ENCODE results near the gene GJC3.
A peak's percentile ranks its signal among the peaks of the same experiment; 100 is the strongest.
"Not testable (repeated sequence)": the region's sequence is repeated elsewhere in the genome, so short reads cannot be mapped to it uniquely, and the experiment has no call there.

Gene GJC3

GRCh38 chr7:99928994-99929729 is at the start of gene GJC3:
Gene GJC3 (minus strand): TSS chr7:99929620. CDS start chr7:99929620, 0 bp downstream.
- peak; percentile 91 for DNase-seq (ENCODE audit: low spot score)

GRCh38 chr7:99976626-99977025 is 47.2 kb upstream of the GJC3 start:
- no peak for DNase-seq (ENCODE audit: low spot score)

- DNase-seq (ENCODE audit: low spot score): peak; percentile 93
Observed at GRCh38 chr7:99975782-99976521, 46.5 kb upstream of the GJC3 start, which contains the start of gene AZGP1. Gene AZGP1 (minus strand): TSS chr7:99976031. CDS start chr7:99976020, 11 bp downstream.

GRCh38 chr7:99974681-99975080 is 45.3 kb upstream of the GJC3 start:
- DNase-seq (ENCODE audit: low spot score): no peak

GRCh38 chr7:99973817-99974216 is 44.4 kb upstream of the GJC3 start:
- not testable (repeated sequence) for DNase-seq (ENCODE audit: low spot score)

GRCh38 chr7:99971242-99971641 is 41.8 kb upstream of the GJC3 start:
- DNase-seq (ENCODE audit: low spot score): no peak

GRCh38 chr7:99969813-99970212 is 40.4 kb upstream of the GJC3 start:
- DNase-seq (ENCODE audit: low spot score): not testable (repeated sequence)

GRCh38 chr7:99969298-99969697 is 39.9 kb upstream of the GJC3 start:
- no peak for DNase-seq (ENCODE audit: low spot score)

GRCh38 chr7:99958564-99959227 is 29.3 kb upstream of the GJC3 start:
- DNase-seq (ENCODE audit: low spot score): no peak

GRCh38 chr7:99955247-99955646 is 25.8 kb upstream of the GJC3 start:
- no peak for DNase-seq (ENCODE audit: low spot score)

GRCh38 chr7:99954643-99955042 is 25.2 kb upstream of the GJC3 start:
- not testable (repeated sequence) for DNase-seq (ENCODE audit: low spot score)

- no peak for DNase-seq (ENCODE audit: low spot score)
Observed at GRCh38 chr7:99953649-99954048, 24.2 kb upstream of the GJC3 start.

- DNase-seq (ENCODE audit: low spot score): not testable (repeated sequence)
Observed at GRCh38 chr7:99952649-99953048, 23.2 kb upstream of the GJC3 start.

GRCh38 chr7:99950819-99951218 is 21.4 kb upstream of the GJC3 start:
- not testable (repeated sequence) for DNase-seq (ENCODE audit: low spot score)

- DNase-seq (ENCODE audit: low spot score): no peak
Observed at GRCh38 chr7:99949645-99950228, 20.3 kb upstream of the GJC3 start.

- DNase-seq (ENCODE audit: low spot score): no peak
Observed at GRCh38 chr7:99947608-99948007, 18.2 kb upstream of the GJC3 start.

GRCh38 chr7:99944497-99945070 is 15.2 kb upstream of the GJC3 start:
- no peak for DNase-seq (ENCODE audit: low spot score)

GRCh38 chr7:99943641-99944496 is 14.4 kb upstream of the GJC3 start:
- peak; percentile 97 for DNase-seq (ENCODE audit: low spot score)

- DNase-seq (ENCODE audit: low spot score): no peak
Observed at GRCh38 chr7:99938296-99938695, 8.9 kb upstream of the GJC3 start.

GRCh38 chr7:99935009-99935408 is 5.6 kb upstream of the GJC3 start:
- DNase-seq (ENCODE audit: low spot score): not testable (repeated sequence)

GRCh38 chr7:99930376-99930775 is 956 bp upstream of the GJC3 start:
- no peak for DNase-seq (ENCODE audit: low spot score)

All from COLO829 (cell line).